Activated gamma-delta T cell treated with Interleukin-2 at 50 U/mL for 16 hours (primary cell): ENCODE data around the gene NEK3.
"Not testable (repeated sequence)": the region's sequence is repeated elsewhere in the genome, so short reads cannot be mapped to it uniquely, and the experiment has no call there.

Source experiments
- DNase-seq: peaks from one replicate; pipeline ENCODE4 v3.0.0-alpha.2; 2020

The NEK3 gene, protein sequence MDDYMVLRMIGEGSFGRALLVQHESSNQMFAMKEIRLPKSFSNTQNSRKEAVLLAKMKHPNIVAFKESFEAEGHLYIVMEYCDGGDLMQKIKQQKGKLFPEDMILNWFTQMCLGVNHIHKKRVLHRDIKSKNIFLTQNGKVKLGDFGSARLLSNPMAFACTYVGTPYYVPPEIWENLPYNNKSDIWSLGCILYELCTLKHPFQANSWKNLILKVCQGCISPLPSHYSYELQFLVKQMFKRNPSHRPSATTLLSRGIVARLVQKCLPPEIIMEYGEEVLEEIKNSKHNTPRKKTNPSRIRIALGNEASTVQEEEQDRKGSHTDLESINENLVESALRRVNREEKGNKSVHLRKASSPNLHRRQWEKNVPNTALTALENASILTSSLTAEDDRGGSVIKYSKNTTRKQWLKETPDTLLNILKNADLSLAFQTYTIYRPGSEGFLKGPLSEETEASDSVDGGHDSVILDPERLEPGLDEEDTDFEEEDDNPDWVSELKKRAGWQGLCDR

DNA sequence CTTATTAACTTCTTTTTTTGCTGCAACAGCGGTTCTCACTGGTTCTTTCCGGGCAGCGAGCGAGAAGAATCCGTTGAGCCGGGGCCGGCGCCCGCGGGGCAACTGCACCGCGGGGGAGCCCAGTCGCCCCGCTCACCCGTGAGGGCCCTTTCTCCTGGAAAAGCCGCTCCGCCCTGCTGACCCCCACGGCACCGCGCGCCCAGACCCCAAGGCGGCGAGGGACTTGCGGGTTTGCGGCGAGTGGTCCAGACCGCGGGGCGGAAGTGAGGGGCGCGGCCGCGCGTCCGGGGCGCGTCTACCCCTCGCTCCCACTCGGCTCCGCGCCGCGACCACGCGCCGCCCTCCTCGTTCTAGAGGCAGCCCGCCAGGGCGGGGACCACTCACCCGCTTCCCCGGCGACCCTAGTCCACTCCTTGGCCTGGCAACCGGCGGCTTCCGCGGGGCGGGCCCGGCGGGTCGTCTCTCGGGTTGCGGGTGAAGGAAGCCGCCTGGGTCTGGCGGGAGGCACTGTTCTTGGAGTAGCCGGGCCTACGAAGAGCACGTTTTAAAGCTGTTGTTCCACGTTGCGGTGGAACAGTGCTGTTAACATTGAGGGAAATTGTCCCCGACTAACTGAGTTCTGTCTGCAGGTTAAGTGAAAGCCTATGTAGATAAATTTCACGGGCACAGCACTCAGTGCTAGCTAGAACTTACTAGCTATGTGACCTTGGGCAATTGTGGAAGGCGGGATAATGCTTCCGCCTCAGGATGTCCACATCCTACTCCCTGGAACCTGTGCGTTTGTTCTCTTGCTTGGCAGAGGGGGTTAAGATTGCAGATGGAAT is at the start of gene NEK3:
TSS of gene NEK3 (minus strand) at position 439 of the 824 bp plus-strand sequence. CDS start 3,406 bp downstream, outside the sequence.
- peak; percentile 52 for DNase-seq

DNA sequence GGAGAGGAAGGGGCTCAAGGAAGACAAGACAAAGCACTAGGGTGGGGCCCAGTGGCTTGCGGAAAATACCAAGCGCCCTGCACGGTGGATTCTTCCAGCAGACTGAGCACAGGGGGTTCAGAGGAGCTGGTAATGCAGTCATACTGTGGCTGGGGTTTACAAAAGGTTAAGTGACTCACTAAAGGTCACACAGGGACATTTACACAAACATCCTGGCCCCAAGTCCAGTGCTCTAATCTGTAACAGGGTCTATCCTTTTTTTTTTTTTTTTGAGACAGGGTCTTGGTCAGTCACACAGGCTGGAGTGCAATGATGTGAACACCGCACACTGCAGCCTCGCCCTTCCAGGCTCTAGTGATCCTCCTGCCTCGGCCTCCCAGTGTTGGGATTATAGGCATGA is 49.0 kb upstream of the NEK3 start:
- not testable (repeated sequence) for DNase-seq

GRCh38 chr13:52207896-52208295 is 48.5 kb upstream of the NEK3 start:
- DNase-seq: not testable (repeated sequence)

- DNase-seq: not testable (repeated sequence)
These were observed 47.9 kb upstream of the NEK3 start for GRCh38 chr13:52207337-52207736.

- DNase-seq: not testable (repeated sequence)
These were observed 45.1 kb upstream of the NEK3 start for GRCh38 chr13:52204546-52204945.

DNA sequence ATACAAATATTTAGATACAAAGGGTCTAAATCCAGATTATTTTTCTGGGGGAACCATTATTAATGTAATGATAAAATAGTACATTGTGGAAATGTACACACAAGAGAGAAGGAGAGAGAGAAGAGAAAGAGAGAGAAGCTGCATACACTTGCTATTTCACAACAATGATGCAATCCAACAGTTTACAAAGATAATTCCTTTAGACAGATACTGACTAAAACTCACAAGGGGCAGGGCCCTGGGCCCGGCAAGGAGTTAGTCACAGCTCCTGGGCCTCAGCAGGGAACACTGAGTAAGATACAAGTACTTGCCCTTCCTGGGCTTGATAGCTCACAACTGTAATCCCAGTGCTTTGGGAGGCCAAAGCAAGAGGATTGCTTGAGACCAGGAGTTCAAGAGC is 44.5 kb upstream of the NEK3 start:
- not testable (repeated sequence) for DNase-seq

- DNase-seq: not testable (repeated sequence)
These were observed 43.1 kb upstream of the NEK3 start for GRCh38 chr13:52202506-52202905.

DNA sequence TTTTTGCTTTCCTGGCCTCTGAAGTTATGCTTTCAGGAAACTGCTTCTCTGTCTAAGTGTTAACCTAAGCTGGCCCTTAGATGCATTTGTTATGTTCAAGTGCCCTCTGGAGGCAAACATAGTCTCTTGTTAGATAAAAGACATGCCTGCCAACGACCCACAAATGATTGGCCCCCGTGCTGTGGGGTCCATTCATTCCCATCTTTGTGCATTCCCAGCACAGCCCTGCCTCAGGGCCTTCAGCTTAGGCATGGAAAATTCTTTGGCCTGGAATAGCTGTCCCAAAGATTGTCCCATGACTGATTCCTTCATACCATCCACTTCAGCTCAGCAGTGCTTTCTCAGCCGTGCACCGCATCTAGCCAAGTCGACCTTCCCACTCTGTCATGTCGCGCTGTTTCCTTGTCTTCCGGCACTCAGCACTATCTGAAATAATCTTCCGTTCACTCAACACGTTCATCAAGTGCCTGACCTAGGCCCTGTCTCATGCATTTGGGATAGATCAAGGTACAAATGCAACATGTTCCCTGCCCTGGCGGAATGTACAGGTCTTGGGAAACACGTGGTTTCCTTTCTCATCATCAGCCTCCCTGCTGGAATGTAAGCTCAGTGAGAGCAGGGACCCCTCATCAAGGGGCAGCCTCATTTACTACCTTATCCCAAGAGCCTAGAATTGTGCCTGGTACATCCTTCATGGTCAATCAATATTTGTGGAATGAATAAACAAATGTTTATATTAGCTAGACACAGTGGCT is 42.2 kb upstream of the NEK3 start:
- peak; percentile 25 for DNase-seq

GRCh38 chr13:52195401-52195837 is 36.0 kb upstream of the NEK3 start:
- DNase-seq: peak; percentile 69

- peak; percentile 87 for DNase-seq
These were observed 34.9 kb upstream of the NEK3 start for GRCh38 chr13:52194184-52194868.

DNA sequence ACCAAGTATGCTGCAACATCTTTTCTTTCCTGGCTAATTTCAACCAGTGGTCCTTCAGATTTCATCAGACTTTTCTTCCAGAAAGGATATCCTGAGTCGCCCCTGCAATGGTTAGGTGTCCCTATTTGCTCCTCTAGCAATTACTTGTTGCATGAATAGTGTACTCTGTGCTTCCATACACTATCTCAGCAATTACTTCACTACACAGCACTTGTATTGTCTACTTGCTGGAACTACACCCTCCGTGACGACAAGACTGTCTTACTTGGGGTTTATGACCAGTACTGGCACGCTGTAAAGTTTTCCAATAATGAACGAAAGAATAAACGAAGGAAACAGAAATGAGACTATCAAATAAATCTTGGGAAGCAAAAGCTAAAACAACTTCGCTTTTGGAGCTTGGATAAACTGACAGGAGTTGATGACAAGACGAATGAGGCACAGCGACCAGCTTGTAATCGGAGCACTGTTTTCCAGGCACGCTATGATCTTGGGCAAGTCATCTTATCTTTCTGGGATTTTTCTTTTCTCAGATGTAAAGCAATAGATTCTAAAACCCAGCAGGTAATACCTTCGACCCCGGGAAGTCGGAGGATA is 34.3 kb upstream of the NEK3 start:
- not testable (repeated sequence) for DNase-seq

GRCh38 chr13:52187424-52188187 is 28.2 kb upstream of the NEK3 start:
- DNase-seq: not testable (repeated sequence)

- DNase-seq: no peak
These were observed 27.6 kb upstream of the NEK3 start for GRCh38 chr13:52187029-52187423.

DNA sequence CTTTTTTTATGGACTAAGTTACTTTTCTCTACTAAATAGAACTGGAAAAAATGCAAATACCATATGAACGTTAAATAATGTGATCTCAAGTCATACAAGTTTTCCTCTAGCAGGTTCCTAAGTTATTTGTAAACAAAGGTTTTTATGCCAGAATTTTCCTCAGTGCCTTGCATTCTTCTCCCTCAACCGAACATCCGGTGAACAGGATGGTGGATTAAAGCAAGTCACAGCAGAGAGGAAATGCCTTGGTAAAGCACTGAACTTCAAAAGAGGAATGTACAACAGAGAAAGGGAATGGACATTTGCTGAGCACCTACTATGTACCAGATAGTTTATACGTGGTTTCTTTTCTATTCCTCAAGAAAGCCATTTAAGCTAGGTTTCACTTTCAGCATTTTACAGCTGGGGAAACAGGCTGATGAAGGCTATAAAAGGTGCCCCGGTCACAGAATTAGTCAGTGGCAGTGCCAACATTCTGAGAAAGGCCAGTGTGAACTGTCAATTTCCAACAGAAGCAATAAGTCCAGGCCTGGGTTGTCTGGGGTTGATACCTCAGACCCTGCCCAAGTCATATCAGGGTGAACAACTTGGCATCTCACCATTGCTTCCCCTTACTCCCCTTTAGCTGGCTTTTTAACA is 22.0 kb upstream of the NEK3 start:
- DNase-seq: not testable (repeated sequence)

- no peak for DNase-seq
These were observed 20.5 kb upstream of the NEK3 start for GRCh38 chr13:52179925-52180324.

- DNase-seq: no peak
These were observed 17.9 kb upstream of the NEK3 start for GRCh38 chr13:52177276-52177675.

DNA sequence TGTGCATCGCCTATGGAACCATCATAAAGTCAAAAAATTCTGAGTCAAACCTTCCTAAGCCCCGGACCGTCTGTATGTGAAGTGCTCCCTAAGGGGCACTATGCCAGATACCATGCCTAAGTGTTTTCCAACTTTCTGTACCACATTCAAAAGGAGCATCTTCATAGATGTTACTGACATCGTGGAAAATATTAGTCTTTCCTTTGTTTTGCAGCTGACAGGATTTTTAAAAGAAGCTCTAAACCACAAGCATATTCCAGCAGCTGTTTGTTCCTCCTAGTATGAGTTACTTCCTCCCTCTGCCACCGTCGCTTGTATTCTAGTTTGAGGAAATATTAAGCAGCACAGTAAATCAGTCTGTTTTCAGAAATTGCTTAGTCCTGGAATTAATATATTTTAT is 14.6 kb upstream of the NEK3 start:
- not testable (repeated sequence) for DNase-seq

- DNase-seq: no peak
These were observed 14.0 kb upstream of the NEK3 start for GRCh38 chr13:52173373-52173772.

GRCh38 chr13:52171686-52172085 is 12.3 kb upstream of the NEK3 start:
- DNase-seq: not testable (repeated sequence)

- DNase-seq: not testable (repeated sequence)
These were observed 11.5 kb upstream of the NEK3 start for GRCh38 chr13:52170828-52171391.
